NOMO-1 (cell line): ENCODE measurements around the gene FASLG.

Experiments
- DNase-seq, 2 experiments: peaks; one replicate each; lab custom pipeline; 2025; ENCODE audit not compliant: unreplicated experiment in 2 of 2; lab: John Stamatoyannopoulos, UW

FASLG gene

GRCh38 chr1:172642970-172643369 lies 15.9 kb upstream of the FASLG start:
- DNase-seq: no peak

GRCh38 chr1:172646653-172647052 lies 12.2 kb upstream of the FASLG start:
- no peak for DNase-seq

- no peak for DNase-seq
Measured at GRCh38 chr1:172647110-172647564, 11.8 kb upstream of the FASLG start.

- no peak for DNase-seq
Measured at GRCh38 chr1:172647987-172648386, 10.9 kb upstream of the FASLG start.

- no peak for DNase-seq
Measured at GRCh38 chr1:172650474-172651193, 8.3 kb upstream of the FASLG start.

GRCh38 chr1:172653015-172653709 lies 5.7 kb upstream of the FASLG start:
- DNase-seq: peak in 1 of 2 experiments; percentile 3

- DNase-seq: no peak
Measured at GRCh38 chr1:172654535-172654934, 4.4 kb upstream of the FASLG start.

- no peak for DNase-seq
Measured at GRCh38 chr1:172656576-172656975, 2.3 kb upstream of the FASLG start.

GRCh38 chr1:172657586-172657985 lies 1.3 kb upstream of the FASLG start:
- DNase-seq: no peak

GRCh38 chr1:172661107-172661506 lies 2.2 kb downstream of the FASLG start:
- peak; percentile 14 to 36 for DNase-seq

- peak; percentile 89 to 94 for DNase-seq
Measured at GRCh38 chr1:172662464-172663109, 3.7 kb downstream of the FASLG start.

- DNase-seq: no peak
Measured at GRCh38 chr1:172663732-172664131, 4.8 kb downstream of the FASLG start.

- no peak for DNase-seq
Measured at GRCh38 chr1:172668097-172668496, 9.2 kb downstream of the FASLG start.

- no peak for DNase-seq
Measured at GRCh38 chr1:172669011-172669410, 10.1 kb downstream of the FASLG start.

- no peak for DNase-seq
Measured at GRCh38 chr1:172670316-172670715, 11.4 kb downstream of the FASLG start.

- DNase-seq: no peak
Measured at GRCh38 chr1:172670791-172671190, 11.9 kb downstream of the FASLG start.

GRCh38 chr1:172671591-172671990 lies 12.7 kb downstream of the FASLG start:
- DNase-seq: no peak

GRCh38 chr1:172672720-172673119 lies 13.8 kb downstream of the FASLG start:
- no peak for DNase-seq

GRCh38 chr1:172673761-172674160 lies 14.9 kb downstream of the FASLG start:
- no peak for DNase-seq

- no peak for DNase-seq
Measured at GRCh38 chr1:172674831-172675613, 16.1 kb downstream of the FASLG start.
